ENCODE results near the gene LRMDA. TPM values are rescaled to one million over a fixed set of nuclear protein-coding genes. Genes with fewer than 3 reads are reported as not detected.

Gene LRMDA
- total RNA-seq, 6 donors from 2014 or later = 12.8 to 185 (median 18.1) TPM

DNA sequence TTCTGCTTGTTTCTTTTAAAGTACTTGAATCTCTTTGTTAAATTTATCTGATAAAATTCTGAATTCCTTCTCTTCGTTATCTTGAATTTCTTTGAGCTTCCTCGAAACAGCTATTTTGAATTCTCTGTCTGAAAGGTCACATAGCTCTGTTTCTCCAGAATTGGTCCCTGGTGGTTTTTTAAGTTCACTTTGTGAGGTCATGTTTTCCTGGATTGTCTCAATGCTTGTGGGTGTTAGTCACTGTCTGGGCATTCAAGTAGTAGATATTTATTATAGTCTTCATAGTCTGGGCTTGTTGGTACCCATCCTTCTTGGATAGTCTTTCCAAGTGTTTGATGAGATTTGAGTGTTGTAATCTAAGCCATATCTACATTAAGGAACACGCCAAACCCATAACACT lies 1060.6 kb downstream of the LRMDA start:
- ATAC-seq (ENCODE audit: low FRiP score in 2 of 2) = peak in 1 of 2 donors; percentile 45

DNA sequence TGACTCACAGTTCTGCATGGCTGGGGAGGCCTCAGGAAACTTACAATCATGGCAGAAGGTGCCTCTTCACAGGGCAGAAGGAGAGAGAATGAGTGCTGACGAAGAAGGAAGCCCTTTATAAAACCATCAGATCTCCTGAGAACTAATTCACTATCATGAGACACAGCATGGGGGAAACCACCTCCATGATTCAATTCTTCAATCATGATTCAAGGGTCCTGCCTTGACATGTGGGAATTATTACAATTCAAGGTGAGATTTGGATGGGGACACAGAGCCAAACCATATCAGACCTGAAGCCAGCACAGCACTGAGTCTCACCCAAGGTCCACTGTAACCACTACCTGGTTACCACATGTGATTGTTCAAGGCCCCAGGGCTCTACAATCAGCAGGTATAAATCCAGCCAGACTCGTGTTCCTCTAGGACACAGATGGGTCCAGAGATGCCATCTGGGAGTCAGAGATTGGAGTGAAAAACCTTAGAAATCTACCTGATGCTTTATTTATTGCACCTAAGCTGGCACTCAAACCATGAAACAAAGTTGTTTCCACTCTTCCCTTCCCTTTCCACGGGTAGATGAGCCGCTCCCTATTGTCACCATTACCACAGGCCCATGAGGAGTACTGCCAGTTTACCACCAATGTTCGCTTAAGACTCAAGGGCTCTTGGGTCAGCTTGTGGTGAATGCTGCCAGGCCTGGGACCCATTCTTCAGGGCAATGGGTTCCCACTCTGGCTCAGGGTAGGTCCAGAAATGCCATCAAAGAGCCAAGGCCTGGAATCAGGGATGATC lies 1061.5 kb downstream of the LRMDA start:
- Histone ChIP-seq H3K36me3 (no peaks in the 10 kb centered on the region), H3K4me1 (peaks cover 0 to 6% (median 0%) of the 10 kb centered on the region in 4 donors), H3K9me3 (peaks cover 3 to 17% (median 8%) of the 10 kb centered on the region in 4 donors), H3K27me3 (no peaks in the 10 kb centered on the region), H3K4me3 (no peak overlapping the region), H3K27ac (no peak overlapping the region)
- ATAC-seq (ENCODE audit: low FRiP score in 2 of 2) = no peak
- TF ChIP-seq, protein P1, sequence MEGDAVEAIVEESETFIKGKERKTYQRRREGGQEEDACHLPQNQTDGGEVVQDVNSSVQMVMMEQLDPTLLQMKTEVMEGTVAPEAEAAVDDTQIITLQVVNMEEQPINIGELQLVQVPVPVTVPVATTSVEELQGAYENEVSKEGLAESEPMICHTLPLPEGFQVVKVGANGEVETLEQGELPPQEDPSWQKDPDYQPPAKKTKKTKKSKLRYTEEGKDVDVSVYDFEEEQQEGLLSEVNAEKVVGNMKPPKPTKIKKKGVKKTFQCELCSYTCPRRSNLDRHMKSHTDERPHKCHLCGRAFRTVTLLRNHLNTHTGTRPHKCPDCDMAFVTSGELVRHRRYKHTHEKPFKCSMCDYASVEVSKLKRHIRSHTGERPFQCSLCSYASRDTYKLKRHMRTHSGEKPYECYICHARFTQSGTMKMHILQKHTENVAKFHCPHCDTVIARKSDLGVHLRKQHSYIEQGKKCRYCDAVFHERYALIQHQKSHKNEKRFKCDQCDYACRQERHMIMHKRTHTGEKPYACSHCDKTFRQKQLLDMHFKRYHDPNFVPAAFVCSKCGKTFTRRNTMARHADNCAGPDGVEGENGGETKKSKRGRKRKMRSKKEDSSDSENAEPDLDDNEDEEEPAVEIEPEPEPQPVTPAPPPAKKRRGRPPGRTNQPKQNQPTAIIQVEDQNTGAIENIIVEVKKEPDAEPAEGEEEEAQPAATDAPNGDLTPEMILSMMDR (IDR thresholded peaks at IDR 0.05) = no peak
- no peak for TF ChIP-seq EP300 (IDR thresholded peaks at IDR 0.05)
- no peak for TF ChIP-seq POLR2AphosphoS5 (IDR thresholded peaks at IDR 0.05)
- TF ChIP-seq POLR2A (IDR thresholded peaks at IDR 0.05) = no peak
- DNase-seq = no peak
- 93 to 96% methylated on average over 5 of the region's 5 CpGs for WGBS, 2 donors

More for the DNA sequence above, 1060.6 kb downstream of the LRMDA start:
- Histone ChIP-seq H3K4me3 (no peak overlapping the region), H3K9me3 (peaks cover 3 to 17% (median 8%) of the 10 kb centered on the region in 4 donors), H3K27me3 (no peaks in the 10 kb centered on the region), H3K4me1 (peaks cover 0 to 6% (median 0%) of the 10 kb centered on the region in 4 donors), H3K36me3 (no peaks in the 10 kb centered on the region), H3K27ac (no peak overlapping the region)
- TF ChIP-seq, protein P1 (IDR thresholded peaks at IDR 0.05) = no peak
- TF ChIP-seq POLR2AphosphoS5 (IDR thresholded peaks at IDR 0.05) (no peak), POLR2A (IDR thresholded peaks at IDR 0.05) (no peak), EP300 (IDR thresholded peaks at IDR 0.05) (no peak)
- DNase-seq = no peak
- 65 to 68% methylated on average over 3 of the region's 3 CpGs for WGBS, 2 donors

DNA sequence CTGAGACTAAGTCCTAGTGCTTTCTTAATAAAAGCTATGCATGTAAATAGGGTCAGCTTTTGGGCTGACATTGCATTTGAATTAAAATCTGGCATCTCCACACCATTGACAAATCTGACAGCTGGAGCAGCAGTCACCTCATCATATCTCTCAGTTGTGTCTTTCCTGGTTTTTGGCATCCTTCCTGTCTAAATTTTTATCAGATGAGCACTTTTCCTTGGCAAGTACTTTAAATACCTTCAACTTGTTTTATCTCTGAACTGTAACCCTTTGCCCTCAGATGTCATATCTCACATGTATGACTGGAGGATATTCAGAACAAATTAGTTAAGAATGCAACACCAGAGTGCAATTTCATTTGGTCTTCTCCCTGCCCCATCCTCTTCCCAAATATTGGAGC lies 1066.2 kb downstream of the LRMDA start:
- H3K4me1 ChIP-seq = no peaks in the 10 kb centered on the region
- peaks cover 0 to 9% (median 6%) of the 10 kb centered on the region in 4 donors for H3K9me3 ChIP-seq
- H3K27me3 ChIP-seq = no peaks in the 10 kb centered on the region
- H3K36me3 ChIP-seq = no peaks in the 10 kb centered on the region
- H3K27ac ChIP-seq = no peak overlapping the region
- TF ChIP-seq EP300 (IDR thresholded peaks at IDR 0.05) = no peak
- TF ChIP-seq POLR2AphosphoS5 (IDR thresholded peaks at IDR 0.05) = no peak
- TF ChIP-seq POLR2A (IDR thresholded peaks at IDR 0.05) = no peak
- TF ChIP-seq, protein P1 (IDR thresholded peaks at IDR 0.05) = no peak
- H3K4me3 ChIP-seq = no peak overlapping the region
- ATAC-seq (ENCODE audit: low FRiP score in 2 of 2) = no peak
- DNase-seq = no peak

DNA sequence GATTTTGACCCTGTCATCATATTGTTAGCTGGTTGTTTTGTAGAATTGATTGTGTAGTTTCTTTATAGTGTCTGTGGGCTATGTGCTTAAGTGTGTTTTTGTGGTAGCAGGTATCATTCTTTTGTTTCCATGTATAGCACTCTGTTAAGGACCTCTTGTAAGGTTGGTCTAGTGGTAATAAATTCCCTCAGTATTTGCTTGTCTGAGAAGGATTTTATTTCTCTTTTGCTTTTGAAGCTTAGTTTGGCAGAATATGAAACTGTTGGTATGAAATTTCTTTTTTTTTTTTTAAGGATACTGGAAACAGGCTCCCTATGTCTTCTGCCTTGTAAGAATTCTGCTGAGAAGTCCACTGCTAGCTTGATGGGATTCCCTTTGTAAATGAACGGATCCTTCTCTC lies 1073.4 kb downstream of the LRMDA start:
- WGBS, 2 donors = 89 to 100% methylated on average over 1 of the region's 1 CpG
- Histone ChIP-seq H3K4me3 (no peak overlapping the region), H3K36me3 (no peaks in the 10 kb centered on the region), H3K9me3 (peaks cover 0 to 13% (median 3%) of the 10 kb centered on the region in 4 donors), H3K27me3 (no peaks in the 10 kb centered on the region), H3K4me1 (no peaks in the 10 kb centered on the region), H3K27ac (no peak overlapping the region)
- TF ChIP-seq, protein P1 (IDR thresholded peaks at IDR 0.05) = no peak
- no peak for TF ChIP-seq EP300 (IDR thresholded peaks at IDR 0.05)
- no peak for TF ChIP-seq POLR2A (IDR thresholded peaks at IDR 0.05)
- no peak for DNase-seq
- no peak for ATAC-seq (ENCODE audit: low FRiP score in 2 of 2)

DNA sequence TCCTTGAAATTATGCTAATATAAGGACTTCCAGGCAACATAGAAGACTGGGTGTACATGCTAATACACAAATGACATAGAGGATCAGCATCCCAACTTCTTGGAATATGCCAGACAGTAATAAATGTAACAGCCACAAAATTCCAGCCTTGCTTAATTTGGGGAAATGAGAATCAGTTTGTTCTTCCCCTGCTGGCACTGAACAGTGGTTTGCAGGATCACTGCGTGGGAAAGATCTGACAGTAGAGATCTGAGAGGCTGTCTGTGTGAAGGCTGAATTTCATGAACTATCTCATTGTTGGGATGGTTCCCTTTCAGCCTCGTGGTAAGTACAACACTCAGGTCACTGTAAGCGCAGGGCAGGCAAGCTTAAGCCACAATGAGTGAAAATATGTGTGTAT lies 1078.0 kb downstream of the LRMDA start:
- no peak for DNase-seq
- H3K4me1 ChIP-seq = no peaks in the 10 kb centered on the region
- TF ChIP-seq POLR2AphosphoS5 (IDR thresholded peaks at IDR 0.05) = no peak
- TF ChIP-seq POLR2A (IDR thresholded peaks at IDR 0.05) = no peak
- TF ChIP-seq, protein P1 (IDR thresholded peaks at IDR 0.05) = no peak
- TF ChIP-seq EP300 (IDR thresholded peaks at IDR 0.05) = no peak
- no peak overlapping the region for H3K4me3 ChIP-seq
- H3K9me3 ChIP-seq = peaks cover 0 to 9% (median 3%) of the 10 kb centered on the region in 4 donors
- no peaks in the 10 kb centered on the region for H3K36me3 ChIP-seq
- no peak for ATAC-seq (ENCODE audit: low FRiP score in 2 of 2)
- H3K27me3 ChIP-seq = no peaks in the 10 kb centered on the region
- H3K27ac ChIP-seq = no peak overlapping the region
- 49 to 70% methylated on average over 3 of the region's 3 CpGs for WGBS, 2 donors
